Neutrophil (primary cell): Measurements from ENCODE around the gene TMEM132D.

Experiments used
- H3K27ac ChIP-seq: fragments of 200-600 bp; sonication (generic); 2 replicates; pipeline ENCODE4 v1.5.1; 2016; ENCODE audit warnings: mild to moderate bottlenecking, moderate library complexity
- H3K27me3 ChIP-seq: fragments of 200-600 bp; sonication (generic); 2 replicates; pipeline ENCODE4 v1.6.0; 2016; ENCODE audit warnings: mild to moderate bottlenecking
- H3K36me3 ChIP-seq: fragments of 200-600 bp; sonication (generic); 2 replicates; pipeline ENCODE4 v1.5.1; 2017
- H3K4me1 ChIP-seq, 2 experiments: fragments of 200-600 bp in 1 of 2; sonication (generic) in 1 of 2; 1 replicate in 1 of 2; 2 replicates in 1 of 2; pipeline versions ENCODE4 v1.5.1 to v1.6.1; 2013 to 2016; ENCODE audit warnings: low read depth in 1 of 2, low read length in 1 of 2, mild to moderate bottlenecking in 1 of 2, moderate library complexity in 1 of 2; ENCODE audit not compliant: control insufficient read depth in 1 of 2, insufficient read depth in 1 of 2
- H3K4me3 ChIP-seq, 2 experiments: fragments of 200-600 bp in 1 of 2; sonication (generic) in 1 of 2; 1 replicate in 1 of 2; 2 replicates in 1 of 2; pipeline ENCODE4 v1.5.1; 2013 to 2016; ENCODE audit warnings: low read depth in 1 of 2, low read length in 1 of 2, mild to moderate bottlenecking in 1 of 2, moderate library complexity in 1 of 2
- H3K9me3 ChIP-seq: fragments of 200-600 bp; sonication (generic); 2 replicates; pipeline ENCODE4 v1.5.1; 2016
- TF ChIP-seq, protein P1 (sequence below): fragments of 200-600 bp; sonication (generic); IDR thresholded peaks from 2 replicates; pipeline ENCODE4 v1.5.1; 2016; ENCODE audit warnings: antibody characterized with exemption

TMEM132D gene

GRCh38 chr12:129610601-129611120, 293.2 kb downstream of the TMEM132D start:
- TF ChIP-seq, protein P1, sequence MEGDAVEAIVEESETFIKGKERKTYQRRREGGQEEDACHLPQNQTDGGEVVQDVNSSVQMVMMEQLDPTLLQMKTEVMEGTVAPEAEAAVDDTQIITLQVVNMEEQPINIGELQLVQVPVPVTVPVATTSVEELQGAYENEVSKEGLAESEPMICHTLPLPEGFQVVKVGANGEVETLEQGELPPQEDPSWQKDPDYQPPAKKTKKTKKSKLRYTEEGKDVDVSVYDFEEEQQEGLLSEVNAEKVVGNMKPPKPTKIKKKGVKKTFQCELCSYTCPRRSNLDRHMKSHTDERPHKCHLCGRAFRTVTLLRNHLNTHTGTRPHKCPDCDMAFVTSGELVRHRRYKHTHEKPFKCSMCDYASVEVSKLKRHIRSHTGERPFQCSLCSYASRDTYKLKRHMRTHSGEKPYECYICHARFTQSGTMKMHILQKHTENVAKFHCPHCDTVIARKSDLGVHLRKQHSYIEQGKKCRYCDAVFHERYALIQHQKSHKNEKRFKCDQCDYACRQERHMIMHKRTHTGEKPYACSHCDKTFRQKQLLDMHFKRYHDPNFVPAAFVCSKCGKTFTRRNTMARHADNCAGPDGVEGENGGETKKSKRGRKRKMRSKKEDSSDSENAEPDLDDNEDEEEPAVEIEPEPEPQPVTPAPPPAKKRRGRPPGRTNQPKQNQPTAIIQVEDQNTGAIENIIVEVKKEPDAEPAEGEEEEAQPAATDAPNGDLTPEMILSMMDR, result no peak
- H3K36me3 ChIP-seq, result no peaks in the 10 kb centered on the region
- no peaks in the 10 kb centered on the region for H3K9me3 ChIP-seq
- no peak overlapping the region for H3K27ac ChIP-seq
- H3K4me1 ChIP-seq, result no peaks in the 10 kb centered on the region
- no peak overlapping the region for H3K4me3 ChIP-seq
- no peaks in the 10 kb centered on the region for H3K27me3 ChIP-seq

DNA sequence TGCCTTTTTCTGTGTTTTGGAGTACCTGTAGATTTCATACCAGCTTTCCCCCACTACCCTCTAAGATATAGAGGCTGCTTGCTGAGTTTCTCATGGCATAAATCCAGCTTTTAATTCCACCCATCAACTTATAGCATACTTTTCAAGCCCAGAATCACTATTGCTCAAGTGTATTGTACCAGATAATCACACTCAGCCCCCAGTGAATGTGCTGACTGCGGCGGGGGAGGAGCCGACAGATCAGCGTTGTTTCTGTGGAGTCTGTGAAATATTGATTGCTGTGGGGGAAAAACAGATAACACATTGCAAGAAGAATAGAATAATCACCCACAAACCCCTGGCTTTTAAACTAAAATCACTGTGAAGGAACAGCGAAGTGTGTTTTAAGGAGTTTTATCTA, 296.1 kb downstream of the TMEM132D start:
- Histone ChIP-seq H3K4me3 (no peak overlapping the region), H3K36me3 (no peaks in the 10 kb centered on the region), H3K9me3 (no peaks in the 10 kb centered on the region), H3K27ac (no peak overlapping the region), H3K27me3 (no peaks in the 10 kb centered on the region), H3K4me1 (no peaks in the 10 kb centered on the region)
- TF ChIP-seq, protein P1, result no peak

GRCh38 chr12:129607301-129607700, 296.5 kb downstream of the TMEM132D start:
- TF ChIP-seq, protein P1, result no peak
- H3K27me3 ChIP-seq, result no peaks in the 10 kb centered on the region
- H3K4me1 ChIP-seq, result no peaks in the 10 kb centered on the region
- H3K36me3 ChIP-seq, result no peaks in the 10 kb centered on the region
- H3K9me3 ChIP-seq, result no peaks in the 10 kb centered on the region
- H3K27ac ChIP-seq, result no peak overlapping the region
- H3K4me3 ChIP-seq, result no peak overlapping the region

DNA sequence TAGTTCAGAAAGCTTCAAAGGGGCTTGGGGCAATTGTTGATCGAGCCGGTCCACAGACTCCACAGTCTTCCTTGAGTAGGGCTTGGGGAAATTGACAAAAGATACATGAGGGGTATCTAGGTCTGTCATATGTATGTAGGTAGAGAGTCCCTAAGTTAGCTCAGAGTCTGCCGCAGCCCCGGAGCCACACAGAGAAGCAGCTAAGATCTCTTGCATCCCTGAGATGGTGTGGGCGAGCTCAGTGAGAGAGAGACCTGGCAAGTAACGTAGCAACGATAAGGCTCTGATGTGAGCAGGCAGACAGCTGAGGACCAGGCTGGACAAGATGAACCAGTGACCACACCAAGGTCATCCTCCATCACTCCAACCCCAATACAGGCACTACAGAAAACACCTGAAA, 297.6 kb downstream of the TMEM132D start:
- H3K4me3 ChIP-seq, result no peak overlapping the region
- TF ChIP-seq, protein P1, result no peak
- no peaks in the 10 kb centered on the region for H3K4me1 ChIP-seq
- no peaks in the 10 kb centered on the region for H3K36me3 ChIP-seq
- H3K27ac ChIP-seq, result no peak overlapping the region
- H3K9me3 ChIP-seq, result no peaks in the 10 kb centered on the region
- H3K27me3 ChIP-seq, result no peaks in the 10 kb centered on the region

- Histone ChIP-seq H3K4me1 (no peaks in the 10 kb centered on the region), H3K4me3 (no peak overlapping the region), H3K36me3 (no peaks in the 10 kb centered on the region), H3K27ac (no peak overlapping the region), H3K9me3 (no peaks in the 10 kb centered on the region), H3K27me3 (no peaks in the 10 kb centered on the region)
- TF ChIP-seq, protein P1, result no peak
Measured at GRCh38 chr12:129605666-129606065, 298.2 kb downstream of the TMEM132D start.

DNA sequence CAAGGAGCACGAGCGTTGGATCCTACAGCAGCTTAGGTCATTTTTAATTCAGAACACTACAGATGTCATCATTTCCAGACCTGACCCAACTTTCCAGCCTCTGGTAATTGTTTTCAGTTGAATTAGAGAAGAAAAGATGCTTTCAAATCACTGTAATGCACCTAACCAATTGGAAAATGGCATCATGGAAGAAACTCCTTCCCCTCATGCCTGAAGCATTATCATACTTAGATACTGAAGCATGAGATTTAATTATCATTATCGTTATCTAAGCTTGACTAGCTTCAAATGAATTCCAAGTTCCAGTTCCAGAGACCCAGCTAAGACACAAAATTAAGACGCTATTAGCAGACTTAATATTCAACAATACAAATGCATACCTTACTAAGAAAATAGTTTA, 299.3 kb downstream of the TMEM132D start:
- TF ChIP-seq, protein P1, result no peak
- Histone ChIP-seq H3K4me1 (no peaks in the 10 kb centered on the region), H3K9me3 (no peaks in the 10 kb centered on the region), H3K27ac (no peak overlapping the region), H3K4me3 (no peak overlapping the region), H3K27me3 (no peaks in the 10 kb centered on the region), H3K36me3 (no peaks in the 10 kb centered on the region)
